Epithelial cell of proximal tubule (primary cell): Measurements from ENCODE around the gene ADAM12. TPM values are rescaled to one million over a fixed set of nuclear protein-coding genes. Genes with fewer than 3 reads are reported as not detected.

Experiments used
- DNase-seq: peaks from one replicate; pipeline ENCODE4 v3.0.0-alpha.2; 2011; ENCODE audit warnings: low read depth
- H3K4me3 ChIP-seq: 2 replicates; pipeline ENCODE4 v1.5.1; 2011; ENCODE audit warnings: low read depth, mild to moderate bottlenecking, low read length
- total RNA-seq: library from RNA; depleted of rRNA; stranded (reverse); fragments of >200 nt; gene quantifications from 2 replicates; pipeline ENCODE4 v1.2.3, GENCODE V29; 2015
- TF ChIP-seq, protein P1 (sequence below): conservative IDR thresholded peaks from 2 replicates; pipeline ENCODE4 v1.5.1; 2012; ENCODE audit warnings: low read depth, mild to moderate bottlenecking, low read length

The ADAM12 gene, protein sequence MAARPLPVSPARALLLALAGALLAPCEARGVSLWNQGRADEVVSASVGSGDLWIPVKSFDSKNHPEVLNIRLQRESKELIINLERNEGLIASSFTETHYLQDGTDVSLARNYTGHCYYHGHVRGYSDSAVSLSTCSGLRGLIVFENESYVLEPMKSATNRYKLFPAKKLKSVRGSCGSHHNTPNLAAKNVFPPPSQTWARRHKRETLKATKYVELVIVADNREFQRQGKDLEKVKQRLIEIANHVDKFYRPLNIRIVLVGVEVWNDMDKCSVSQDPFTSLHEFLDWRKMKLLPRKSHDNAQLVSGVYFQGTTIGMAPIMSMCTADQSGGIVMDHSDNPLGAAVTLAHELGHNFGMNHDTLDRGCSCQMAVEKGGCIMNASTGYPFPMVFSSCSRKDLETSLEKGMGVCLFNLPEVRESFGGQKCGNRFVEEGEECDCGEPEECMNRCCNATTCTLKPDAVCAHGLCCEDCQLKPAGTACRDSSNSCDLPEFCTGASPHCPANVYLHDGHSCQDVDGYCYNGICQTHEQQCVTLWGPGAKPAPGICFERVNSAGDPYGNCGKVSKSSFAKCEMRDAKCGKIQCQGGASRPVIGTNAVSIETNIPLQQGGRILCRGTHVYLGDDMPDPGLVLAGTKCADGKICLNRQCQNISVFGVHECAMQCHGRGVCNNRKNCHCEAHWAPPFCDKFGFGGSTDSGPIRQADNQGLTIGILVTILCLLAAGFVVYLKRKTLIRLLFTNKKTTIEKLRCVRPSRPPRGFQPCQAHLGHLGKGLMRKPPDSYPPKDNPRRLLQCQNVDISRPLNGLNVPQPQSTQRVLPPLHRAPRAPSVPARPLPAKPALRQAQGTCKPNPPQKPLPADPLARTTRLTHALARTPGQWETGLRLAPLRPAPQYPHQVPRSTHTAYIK
- 3.2 and 4.3 TPM in 2 replicates for total RNA-seq

DNA sequence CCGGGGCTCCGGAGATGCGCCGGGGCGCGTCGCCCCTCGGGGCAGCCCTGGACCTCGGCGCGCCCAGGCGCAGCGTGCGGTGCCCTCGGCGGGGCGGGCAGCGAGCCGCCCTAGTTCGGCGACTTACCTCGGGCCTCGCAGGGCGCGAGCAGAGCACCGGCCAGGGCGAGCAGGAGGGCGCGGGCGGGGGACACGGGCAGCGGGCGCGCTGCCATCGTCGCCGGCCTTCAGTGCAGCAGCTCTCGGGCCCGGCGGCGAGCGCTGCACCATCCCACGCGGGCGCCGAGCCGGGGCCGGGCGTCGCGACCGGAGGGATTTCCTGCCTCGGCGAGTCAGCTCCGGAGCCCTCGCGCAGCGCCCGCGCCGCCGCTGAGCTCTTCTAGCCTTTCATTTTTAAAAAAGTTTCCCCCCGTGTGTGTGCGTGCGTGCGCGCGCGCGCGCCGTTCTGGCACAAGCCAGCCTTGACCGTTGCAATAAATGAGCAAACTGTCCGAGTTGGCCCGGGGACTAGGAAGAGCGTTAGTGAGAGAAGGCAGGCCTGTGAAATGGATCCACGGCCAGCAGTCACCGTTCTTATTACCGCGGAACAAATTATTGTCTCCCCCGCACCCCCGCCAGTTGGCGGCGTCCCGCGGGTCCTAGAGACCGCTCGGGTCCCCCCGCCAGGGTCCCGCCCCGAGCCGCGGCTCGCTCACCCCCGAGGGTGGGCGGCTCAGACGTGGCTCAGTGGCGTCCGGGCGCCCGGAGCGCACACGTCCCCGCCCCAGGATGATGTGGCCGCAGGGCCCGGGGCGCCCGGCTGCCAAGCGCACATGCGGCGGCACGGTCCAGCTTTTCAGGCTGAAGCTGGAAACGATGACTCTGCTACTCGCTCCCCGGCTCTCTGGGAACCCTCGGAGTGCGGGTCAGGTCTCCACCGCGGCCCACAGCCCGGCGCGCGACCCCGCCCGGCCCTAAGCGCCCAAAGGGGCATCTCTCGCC is at the start of gene ADAM12:
Gene ADAM12, minus strand, starts transcription at position 547 of the 981 bp plus-strand sequence. Its CDS starts 332 bp downstream, at position 215.
- DNase-seq = no peak
- TF ChIP-seq, protein P1, sequence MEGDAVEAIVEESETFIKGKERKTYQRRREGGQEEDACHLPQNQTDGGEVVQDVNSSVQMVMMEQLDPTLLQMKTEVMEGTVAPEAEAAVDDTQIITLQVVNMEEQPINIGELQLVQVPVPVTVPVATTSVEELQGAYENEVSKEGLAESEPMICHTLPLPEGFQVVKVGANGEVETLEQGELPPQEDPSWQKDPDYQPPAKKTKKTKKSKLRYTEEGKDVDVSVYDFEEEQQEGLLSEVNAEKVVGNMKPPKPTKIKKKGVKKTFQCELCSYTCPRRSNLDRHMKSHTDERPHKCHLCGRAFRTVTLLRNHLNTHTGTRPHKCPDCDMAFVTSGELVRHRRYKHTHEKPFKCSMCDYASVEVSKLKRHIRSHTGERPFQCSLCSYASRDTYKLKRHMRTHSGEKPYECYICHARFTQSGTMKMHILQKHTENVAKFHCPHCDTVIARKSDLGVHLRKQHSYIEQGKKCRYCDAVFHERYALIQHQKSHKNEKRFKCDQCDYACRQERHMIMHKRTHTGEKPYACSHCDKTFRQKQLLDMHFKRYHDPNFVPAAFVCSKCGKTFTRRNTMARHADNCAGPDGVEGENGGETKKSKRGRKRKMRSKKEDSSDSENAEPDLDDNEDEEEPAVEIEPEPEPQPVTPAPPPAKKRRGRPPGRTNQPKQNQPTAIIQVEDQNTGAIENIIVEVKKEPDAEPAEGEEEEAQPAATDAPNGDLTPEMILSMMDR = no peak
- H3K4me3 ChIP-seq = peak within 1 kb of the TSS; percentile 78

DNA sequence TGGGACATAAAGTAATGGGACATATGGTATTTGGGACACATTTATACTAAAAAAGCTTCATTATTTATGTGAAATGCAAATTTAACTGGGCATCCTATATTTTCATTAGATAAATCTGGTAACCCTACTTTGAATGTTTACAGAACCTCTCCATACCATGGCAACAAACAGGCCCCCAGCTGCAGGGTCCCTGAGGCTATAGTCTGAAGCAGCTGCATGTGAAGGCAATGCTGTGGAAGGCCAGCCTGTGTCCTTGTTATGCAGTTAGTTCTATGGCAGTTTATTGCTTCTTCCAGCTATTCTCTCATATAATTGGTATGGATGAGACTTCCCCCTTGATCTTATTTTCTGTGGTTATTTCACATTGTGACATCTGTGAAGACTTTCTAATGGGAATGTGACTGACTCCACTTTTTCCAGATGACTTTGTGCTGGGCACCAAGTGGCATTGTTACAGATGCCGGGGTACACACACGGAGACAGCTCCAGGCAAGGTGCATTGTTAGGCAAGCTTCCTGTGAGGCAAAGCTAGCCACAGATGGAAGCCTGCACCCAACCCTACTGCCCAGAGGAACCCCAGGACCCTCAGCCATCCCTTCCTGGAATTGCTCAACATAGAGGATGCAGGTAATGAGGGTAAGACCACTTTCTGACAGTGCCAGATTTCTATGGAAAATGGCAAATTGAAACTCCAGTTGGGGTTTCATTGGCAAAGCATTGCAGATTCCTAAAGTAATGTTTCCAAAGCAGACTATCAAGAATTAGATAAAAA is 49.5 kb upstream of the ADAM12 start:
- TF ChIP-seq, protein P1 = no peak
- DNase-seq = no peak
- no peak overlapping the region for H3K4me3 ChIP-seq

DNA sequence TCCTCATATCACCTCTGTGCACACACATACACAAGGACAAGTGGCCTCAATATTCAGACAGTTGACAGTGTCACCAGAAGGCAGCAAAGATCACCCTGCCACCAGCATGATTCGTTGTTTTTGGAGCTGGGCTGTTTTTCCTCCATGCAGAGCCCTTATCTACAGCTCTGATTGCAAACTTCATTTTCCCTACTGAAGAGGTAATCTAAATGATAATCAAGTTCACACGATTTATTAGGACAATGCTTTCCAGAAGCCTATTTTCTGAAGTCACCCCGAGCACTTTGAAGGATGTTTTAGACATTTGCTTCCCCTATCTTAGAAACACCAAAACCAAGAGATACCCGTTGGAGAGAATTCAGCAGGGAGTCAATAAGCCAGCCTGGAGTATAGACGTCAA is 46.0 kb upstream of the ADAM12 start:
- TF ChIP-seq, protein P1 = no peak
- no peak for DNase-seq
- H3K4me3 ChIP-seq = no peak overlapping the region

DNA sequence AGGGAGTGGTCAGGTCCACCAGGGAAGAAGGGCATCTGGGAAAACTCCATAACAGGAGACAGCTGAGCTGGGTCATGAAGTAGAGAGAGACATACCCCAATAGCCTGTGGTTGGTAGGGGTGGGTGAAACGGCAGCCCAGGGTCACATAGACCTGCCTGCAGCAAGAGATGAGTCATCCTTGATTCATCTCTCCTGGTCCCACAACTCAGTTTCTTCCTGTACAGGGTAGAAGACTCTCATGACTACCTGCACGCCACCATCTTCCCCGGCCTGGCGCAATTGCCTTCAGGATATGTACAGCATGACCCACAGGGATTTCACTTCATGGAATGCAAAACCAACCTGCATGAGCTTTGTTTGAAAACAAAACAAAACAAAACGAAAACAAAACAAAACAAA is 45.1 kb upstream of the ADAM12 start:
- no peak for DNase-seq
- TF ChIP-seq, protein P1 = no peak
- H3K4me3 ChIP-seq = no peak overlapping the region

DNA sequence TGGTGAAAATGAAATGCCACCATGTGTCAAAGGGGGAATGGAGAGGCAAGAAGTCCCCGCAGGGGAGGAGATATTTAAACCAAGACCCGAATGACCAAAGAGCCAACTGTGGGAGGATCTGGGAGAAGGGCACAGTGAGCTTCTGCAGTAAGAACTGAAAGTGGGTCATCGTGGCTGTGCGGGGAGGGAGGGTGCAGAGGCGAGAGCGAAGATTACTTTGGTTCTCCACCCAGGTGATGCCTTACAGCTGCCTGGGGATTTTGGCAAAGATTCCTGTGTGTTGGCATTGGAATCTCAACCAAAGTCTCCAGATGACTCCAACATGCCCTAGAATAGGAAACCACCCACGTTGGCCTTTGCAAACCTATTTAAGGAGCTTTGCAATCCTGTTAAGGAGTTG is 44.2 kb upstream of the ADAM12 start:
- DNase-seq = no peak
- H3K4me3 ChIP-seq = no peak overlapping the region
- TF ChIP-seq, protein P1 = no peak
